Ovary (tissue), 3 donors: ENCODE data around the gene CDC34.

ENCODE experiments used
- CTCF ChIP-seq, 3 donors: fragments of 450-650 bp in 2 of 3; fragments of 200-600 bp in 1 of 3; IDR thresholded peaks; one replicate each; pipeline versions ENCODE4 v1.5.1 to v1.8.0; 2016 to 2022; ENCODE audit warnings: antibody characterized with exemption in 3 of 3, mild to moderate bottlenecking in 1 of 3
- POLR2A ChIP-seq: fragments of 450-650 bp; IDR thresholded peaks from one replicate; pipeline ENCODE4 v1.6.1; 2017; ENCODE audit warnings: antibody characterized with exemption, mild to moderate bottlenecking, moderate library complexity
- donor health status: DM: no; HTN: no; CAD: no.

GRCh38 chr19:547836-548720 lies 16.5 kb downstream of the CDC34 start:
- no peak for TF ChIP-seq POLR2A
- TF ChIP-seq CTCF (IDR thresholded peaks at IDR 0.05), result no peak
